HG03064 (cell line): ENCODE measurements around the gene SRPK1.
"Not testable (repeated sequence)": the region's sequence is repeated elsewhere in the genome, so short reads cannot be mapped to it uniquely, and the experiment has no call there.

Experiments used
- ATAC-seq: cut with Tn5 transposase; IDR thresholded peaks from one replicate; pipeline ENCODE4 v1.9.1; 2021; ENCODE audit warnings: low read depth; ENCODE audit not compliant: unreplicated experiment

Gene SRPK1

GRCh38 chr6:35920793-35921732 lies at the start of gene SRPK1:
TSS of gene SRPK1 (minus strand) at chr6:35921098. CDS start at chr6:35921056, 42 bp downstream.
- ATAC-seq = peak; percentile 61

- ATAC-seq = no peak
These were observed 49.3 kb upstream of the SRPK1 start for GRCh38 chr6:35970181-35970580.

- ATAC-seq = no peak
These were observed 48.7 kb upstream of the SRPK1 start for GRCh38 chr6:35969646-35970045.

- no peak for ATAC-seq
These were observed 47.9 kb upstream of the SRPK1 start for GRCh38 chr6:35968821-35969220.

- ATAC-seq = no peak
These were observed 46.3 kb upstream of the SRPK1 start for GRCh38 chr6:35967076-35967774.

GRCh38 chr6:35962779-35963560 lies 42.1 kb upstream of the SRPK1 start:
- no peak for ATAC-seq

GRCh38 chr6:35960187-35960586 lies 39.3 kb upstream of the SRPK1 start:
- no peak for ATAC-seq

GRCh38 chr6:35955970-35956369 lies 35.1 kb upstream of the SRPK1 start:
- ATAC-seq = no peak

GRCh38 chr6:35955521-35955920 lies 34.6 kb upstream of the SRPK1 start:
- ATAC-seq = no peak

GRCh38 chr6:35955071-35955470 lies 34.2 kb upstream of the SRPK1 start:
- ATAC-seq = no peak

- no peak for ATAC-seq
These were observed 33.4 kb upstream of the SRPK1 start for GRCh38 chr6:35954333-35954732.

GRCh38 chr6:35948725-35949124 lies 27.8 kb upstream of the SRPK1 start:
- no peak for ATAC-seq

GRCh38 chr6:35945650-35946025 lies 24.7 kb upstream of the SRPK1 start:
- ATAC-seq = no peak

GRCh38 chr6:35943390-35943789 lies 22.5 kb upstream of the SRPK1 start:
- no peak for ATAC-seq

GRCh38 chr6:35942355-35942754 lies 21.5 kb upstream of the SRPK1 start:
- no peak for ATAC-seq

- not testable (repeated sequence) for ATAC-seq
These were observed 20.3 kb upstream of the SRPK1 start for GRCh38 chr6:35941170-35941569.

GRCh38 chr6:35940014-35940413 lies 19.1 kb upstream of the SRPK1 start:
- ATAC-seq = not testable (repeated sequence)

GRCh38 chr6:35939259-35939658 lies 18.4 kb upstream of the SRPK1 start:
- not testable (repeated sequence) for ATAC-seq

- ATAC-seq = no peak
These were observed 15.9 kb upstream of the SRPK1 start for GRCh38 chr6:35936681-35937359.

GRCh38 chr6:35935469-35935868 lies 14.6 kb upstream of the SRPK1 start:
- ATAC-seq = no peak
